Heart left ventricle (tissue), 16 donors: Measurements from ENCODE around the gene LANCL2. TPM values are rescaled to one million over a fixed set of nuclear protein-coding genes. Genes with fewer than 3 reads are reported as not detected.

ENCODE experiments used
- ATAC-seq, 4 donors: fragments of 200-7000 bp; cut with Tn5 transposase; one replicate each; pipeline ENCODE4 v1.9.1; 2020 to 2022; ENCODE audit warnings: moderate library complexity in 4 of 4, mild to moderate bottlenecking in 3 of 4, moderate number of reproducible peaks in 1 of 4
- DNase-seq, 5 donors: peaks; one replicate each; pipeline ENCODE4 v3.0.0-alpha.2; 2020
- H3K27ac ChIP-seq, 12 donors: fragments of 200-600 bp; sonication (generic) in 4 of 12; one replicate each; pipeline versions ENCODE4 v1.5.0 to v1.8.0; 2016 to 2022; ENCODE audit warnings: mild to moderate bottlenecking in 2 of 12
- H3K27me3 ChIP-seq, 9 donors: fragments of 200-600 bp; sonication (generic) in 2 of 9; one replicate each; pipeline versions ENCODE4 v1.5.1 to v1.8.0; 2016 to 2022; ENCODE audit warnings: mild to moderate bottlenecking in 3 of 9
- H3K36me3 ChIP-seq, 9 donors: fragments of 200-600 bp; sonication (generic) in 2 of 9; one replicate each; pipeline versions ENCODE4 v1.5.0 to v1.8.0; 2018 to 2022; ENCODE audit warnings: mild to moderate bottlenecking in 2 of 9
- H3K4me1 ChIP-seq, 12 donors: fragments of 200-600 bp; sonication (generic) in 4 of 12; one replicate each; pipeline versions ENCODE4 v1.5.0 to v1.8.0; 2016 to 2022; ENCODE audit warnings: mild to moderate bottlenecking in 3 of 12
- H3K4me3 ChIP-seq, 12 donors: fragments of 200-600 bp; sonication (generic) in 4 of 12; one replicate each; pipeline versions ENCODE4 v1.5.0 to v1.8.0; 2017 to 2022; ENCODE audit warnings: mild to moderate bottlenecking in 9 of 12, moderate library complexity in 4 of 12
- H3K9me3 ChIP-seq, 12 donors: fragments of 200-600 bp; sonication (generic) in 4 of 12; one replicate each; pipeline versions ENCODE4 v1.5.0 to v1.8.0; 2016 to 2022; ENCODE audit warnings: mild to moderate bottlenecking in 1 of 12
- CTCF ChIP-seq, 12 donors: fragments of 200-600 bp; sonication (generic) in 4 of 12; IDR thresholded peaks; one replicate each; pipeline versions ENCODE4 v1.5.0 to v1.8.0; 2018 to 2022; ENCODE audit warnings: antibody characterized with exemption in 12 of 12, mild to moderate bottlenecking in 5 of 12
- POLR2A ChIP-seq, 2 donors: fragments of 450-650 bp; IDR thresholded peaks; one replicate each; pipeline ENCODE4 v1.6.1; 2017; ENCODE audit warnings: antibody characterized with exemption in 2 of 2, mild to moderate bottlenecking in 2 of 2, moderate library complexity in 2 of 2
- WGBS, 4 donors: extraction: QIAGEN DNeasy Blood & Tissue Kit in 2 of 4; methylation state at CpG; one replicate each; pipeline versions ENCODE4 v1.1.5 to v1.1.7; 2013 to 2018; 5-methylcytosine and 5-hydroxymethylcytosine counted together
- intact Hi-C, 10 donors: fragments of 100-400 bp; cut with DNase I; formaldehyde crosslinking; loops; one replicate each; pipeline versions ENCODE4 v1.11.1 to v1.14.2; 2022
- polyA plus RNA-seq, 2 donors: library from polyadenylated mRNA; stranded (reverse); fragments of 200-250 nt; gene quantifications; one replicate each; pipeline ENCODE4 v1.2.3, GENCODE V29; 2013
- total RNA-seq, 9 donors: library from RNA; depleted of rRNA in 2 of 9; stranded (reverse); fragments of >200 nt in 2 of 9; fragmentation: NEBNext Ultra II Directional in 3 of 9; extraction: Animal tissue kit (Norgen Biotek cat#: 25700) in 3 of 9; gene quantifications; one replicate each; pipeline versions ENCODE4 v1.1.0 to v1.2.4, GENCODE V29; 2016 to 2023
- donor health status: ischemic (EF 13 %, LVEDD 7.1; RV severe dilation, severe dysfunction).
- donor health status: healthy with polysubstance abuse.
- donor health status: DM: no; HTN: yes; CAD: no.
- donor health status: DM: no; HTN: no; CAD: no.
- donor health status: ischemic (EF 25% LVEDD 6.9; RV normal size, moderate dysfunction).
- donor health status: ischemic (EF 25% LVEDD 5.7; RV mildly dilated, moderate dysfunction).
- donor health status: healthy.
- donor health status: DM: yes; HTN: yes; CAD: no.
- donor health status: ischemic (EF 35%, LVEDD 5.7; RV mildly dilated, moderate dysfunction).
- donor health status: nonischemic (EF 11% LVEDD 7.7; RV severe dilation, severe dysfunction).
- donor health status: DM: yes; HTN: yes; CAD: no.
- donor health status: PGD.
- donor health status: ischemic (EF 29% LVEDD 5.4; RV normal size, mild dysfunction).
- donor health status: nonischemic (EF 23%, LVEDD 6.1; RV moderate dilation, normal function).

Gene LANCL2
- total and polyA plus RNA-seq, 11 donors = 2.6 to 10.3 (median 8.0) TPM

DNA sequence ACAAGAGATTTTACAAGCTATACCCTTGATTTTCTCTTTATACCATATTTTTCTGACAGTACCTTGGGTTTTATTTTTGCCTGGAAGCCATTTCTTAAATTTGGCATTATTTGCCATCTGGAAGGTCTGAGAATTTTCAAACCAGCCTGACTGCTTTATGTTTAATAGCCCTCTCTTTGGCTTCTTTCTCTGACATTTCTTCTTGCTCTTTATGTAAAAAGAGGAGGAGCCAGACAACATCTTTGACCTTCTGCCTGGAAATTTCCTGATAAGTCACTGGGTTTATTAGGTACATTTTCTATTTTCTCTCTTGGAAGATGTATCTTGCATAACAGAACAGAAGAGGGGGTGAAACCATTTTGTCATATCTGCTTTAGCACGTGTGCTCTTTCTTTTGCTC lies 79.6 kb downstream of the LANCL2 start:
- WGBS, 4 donors = 67 to 78% (median 76%) methylated on average over 1 of the region's 1 CpG
- peaks cover 0 to 6% (median 0%) of the 10 kb centered on the region in 12 donors for H3K9me3 ChIP-seq

GRCh38 chr7:55448526-55448925 lies 83.4 kb downstream of the LANCL2 start:
- H3K27me3 ChIP-seq = peaks cover 0 to 12% (median 3%) of the 10 kb centered on the region in 9 donors

More for the DNA sequence above, 79.6 kb downstream of the LANCL2 start:
- H3K4me3 ChIP-seq = no peak overlapping the region
- intact Hi-C loops = loop anchor here in 1 of 10 donors (5.0 kb wide), 1 partner anchor 153 kb away; no protein-coding TSS in a partner anchor
- no peak overlapping the region for H3K27ac ChIP-seq
- no peak for TF ChIP-seq CTCF (IDR thresholded peaks at IDR 0.05)
- no peak for TF ChIP-seq POLR2A (IDR thresholded peaks at IDR 0.05)
- H3K4me1 ChIP-seq = peaks cover 0 to 23% (median 7%) of the 10 kb centered on the region in 12 donors
- DNase-seq (no peak), ATAC-seq (no peak)
- no peaks in the 10 kb centered on the region for H3K36me3 ChIP-seq
- H3K27me3 ChIP-seq = peaks cover 0 to 12% (median 3%) of the 10 kb centered on the region in 9 donors

GRCh38 chr7:55449205-55449991 lies 84.3 kb downstream of the LANCL2 start:
- TF ChIP-seq CTCF (IDR thresholded peaks at IDR 0.05) (no peak), POLR2A (IDR thresholded peaks at IDR 0.05) (no peak)
- ATAC-seq = peak in 1 of 4 donors; percentile 42
- peaks cover 0 to 6% (median 0%) of the 10 kb centered on the region in 9 donors for H3K36me3 ChIP-seq
- H3K4me1 ChIP-seq = no peaks in the 10 kb centered on the region
- H3K27me3 ChIP-seq = peaks cover 0 to 12% (median 3%) of the 10 kb centered on the region in 9 donors
- intact Hi-C loops = no loop called here
- WGBS, 4 donors = 41 to 56% (median 51%) methylated on average over 34 to 56 of the region's 56 CpGs
- H3K9me3 ChIP-seq = peaks cover 0 to 6% (median 0%) of the 10 kb centered on the region in 12 donors
- H3K4me3 ChIP-seq = peak overlapping the region in 1 of 12 donors; percentile 2
- no peak overlapping the region for H3K27ac ChIP-seq
- DNase-seq = no peak

More at GRCh38 chr7:55448526-55448925, 83.4 kb downstream of the LANCL2 start:
- DNase-seq (no peak), ATAC-seq (no peak)
- 70 to 89% (median 83%) methylated on average over 22 of the region's 22 CpGs for WGBS, 4 donors
- intact Hi-C loops = no loop called here
- H3K36me3 ChIP-seq = peaks cover 0 to 6% (median 0%) of the 10 kb centered on the region in 9 donors
- H3K9me3 ChIP-seq = peaks cover 0 to 6% (median 0%) of the 10 kb centered on the region in 12 donors
- no peaks in the 10 kb centered on the region for H3K4me1 ChIP-seq
- H3K27ac ChIP-seq = no peak overlapping the region
- H3K4me3 ChIP-seq = peak overlapping the region in 1 of 12 donors; percentile 2
- no peak for TF ChIP-seq POLR2A (IDR thresholded peaks at IDR 0.05)
- TF ChIP-seq CTCF (IDR thresholded peaks at IDR 0.05) = no peak

DNA sequence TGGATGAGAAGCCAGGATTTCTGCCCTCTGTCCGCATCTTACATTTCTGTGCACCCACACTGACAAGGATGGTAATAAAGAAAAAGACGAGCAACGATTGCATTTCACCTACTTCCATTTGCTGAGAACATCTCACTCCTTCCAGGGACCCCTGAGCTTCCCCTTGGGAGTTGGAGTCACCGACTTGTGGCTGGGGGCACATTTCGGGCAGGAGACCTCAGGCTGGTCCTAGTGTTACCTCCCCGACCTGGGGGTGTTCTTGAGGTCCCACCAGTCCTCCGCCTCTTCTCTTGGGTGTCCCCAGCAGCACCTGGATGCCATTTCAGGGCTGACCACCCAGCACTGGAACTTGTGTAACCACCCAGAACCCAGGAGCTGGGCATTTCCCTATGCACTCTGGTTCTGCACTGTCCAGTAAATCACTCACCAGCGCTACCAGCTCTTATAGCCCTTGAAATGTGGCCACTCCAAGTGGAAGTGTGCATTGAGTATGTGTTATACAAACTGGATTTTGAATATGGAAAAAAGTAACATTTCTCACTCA lies 84.9 kb downstream of the LANCL2 start:
- ATAC-seq (no peak), DNase-seq (no peak)
- Histone ChIP-seq H3K27ac (no peak overlapping the region), H3K9me3 (peaks cover 0 to 6% (median 0%) of the 10 kb centered on the region in 12 donors), H3K27me3 (peaks cover 0 to 12% (median 3%) of the 10 kb centered on the region in 9 donors), H3K4me1 (no peaks in the 10 kb centered on the region), H3K4me3 (no peak overlapping the region), H3K36me3 (peaks cover 0 to 6% (median 0%) of the 10 kb centered on the region in 9 donors)
- 95 to 98% (median 96%) methylated on average over 8 of the region's 8 CpGs for WGBS, 4 donors
- TF ChIP-seq POLR2A (IDR thresholded peaks at IDR 0.05) = no peak
- no peak for TF ChIP-seq CTCF (IDR thresholded peaks at IDR 0.05)
- intact Hi-C loops = no loop called here
